ENCODE data around the gene IFNL1.

The IFNL1 gene

GRCh38 chr19:39284032-39284431 lies 12.2 kb upstream of the IFNL1 start:
- H3K27me3 ChIP-seq (replicated peaks; ENCODE audit: control insufficient read depth, insufficient read depth, low read length): no peaks in the 10 kb centered on the region
- DNase-seq (ENCODE audit: extremely low read depth, insufficient read length): no peak
- no peaks in the 10 kb centered on the region for H3K36me3 ChIP-seq (ENCODE audit: control insufficient read depth, insufficient read depth, low read length)
- TF ChIP-seq CTCF (IDR thresholded peaks at IDR 0.05; ENCODE audit: insufficient read depth, low read length, poor library complexity, severe bottlenecking): no peak
- H3K4me3 ChIP-seq (replicated peaks; ENCODE audit: low read depth, low read length): no peak overlapping the region

GRCh38 chr19:39293394-39293793 lies 2.8 kb upstream of the IFNL1 start:
- TF ChIP-seq CTCF (IDR thresholded peaks at IDR 0.05; ENCODE audit: insufficient read depth, low read length, poor library complexity, severe bottlenecking): no peak
- DNase-seq (ENCODE audit: extremely low read depth, insufficient read length): no peak
- H3K27me3 ChIP-seq (replicated peaks; ENCODE audit: control insufficient read depth, insufficient read depth, low read length): no peaks in the 10 kb centered on the region
- H3K36me3 ChIP-seq (ENCODE audit: control insufficient read depth, insufficient read depth, low read length): no peaks in the 10 kb centered on the region
- H3K4me3 ChIP-seq (replicated peaks; ENCODE audit: low read depth, low read length): no peak overlapping the region

- Histone ChIP-seq H3K36me3 (ENCODE audit: control insufficient read depth, insufficient read depth, low read length) (no peaks in the 10 kb centered on the region), H3K4me3 (replicated peaks; ENCODE audit: low read depth, low read length) (no peak overlapping the region), H3K27me3 (replicated peaks; ENCODE audit: control insufficient read depth, insufficient read depth, low read length) (no peaks in the 10 kb centered on the region)
- DNase-seq (ENCODE audit: extremely low read depth, insufficient read length): no peak
- no peak for TF ChIP-seq CTCF (IDR thresholded peaks at IDR 0.05; ENCODE audit: insufficient read depth, low read length, poor library complexity, severe bottlenecking)
These were observed 699 bp downstream of the IFNL1 start for GRCh38 chr19:39296906-39297305.

- no peak for TF ChIP-seq CTCF (IDR thresholded peaks at IDR 0.05; ENCODE audit: insufficient read depth, low read length, poor library complexity, severe bottlenecking)
- no peaks in the 10 kb centered on the region for H3K36me3 ChIP-seq (ENCODE audit: control insufficient read depth, insufficient read depth, low read length)
- DNase-seq (ENCODE audit: extremely low read depth, insufficient read length): no peak
These were observed 1.9 kb downstream of the IFNL1 start for GRCh38 chr19:39297931-39298634.

GRCh38 chr19:39299404-39299803 lies 3.2 kb downstream of the IFNL1 start:
- Histone ChIP-seq H3K36me3 (ENCODE audit: control insufficient read depth, insufficient read depth, low read length) (no peaks in the 10 kb centered on the region), H3K4me3 (replicated peaks; ENCODE audit: low read depth, low read length) (no peak overlapping the region), H3K27me3 (replicated peaks; ENCODE audit: control insufficient read depth, insufficient read depth, low read length) (no peaks in the 10 kb centered on the region)
- DNase-seq (ENCODE audit: extremely low read depth, insufficient read length): no peak
- TF ChIP-seq CTCF (IDR thresholded peaks at IDR 0.05; ENCODE audit: insufficient read depth, low read length, poor library complexity, severe bottlenecking): no peak

More at GRCh38 chr19:39297931-39298634, 1.9 kb downstream of the IFNL1 start:
- H3K27me3 ChIP-seq (replicated peaks; ENCODE audit: control insufficient read depth, insufficient read depth, low read length): no peaks in the 10 kb centered on the region
- H3K4me3 ChIP-seq (replicated peaks; ENCODE audit: low read depth, low read length): no peak overlapping the region

- Histone ChIP-seq H3K27me3 (replicated peaks; ENCODE audit: control insufficient read depth, insufficient read depth, low read length) (no peaks in the 10 kb centered on the region), H3K36me3 (ENCODE audit: control insufficient read depth, insufficient read depth, low read length) (no peaks in the 10 kb centered on the region), H3K4me3 (replicated peaks; ENCODE audit: low read depth, low read length) (no peak overlapping the region)
- no peak for DNase-seq (ENCODE audit: extremely low read depth, insufficient read length)
- TF ChIP-seq CTCF (IDR thresholded peaks at IDR 0.05; ENCODE audit: insufficient read depth, low read length, poor library complexity, severe bottlenecking): no peak
These were observed 3.6 kb downstream of the IFNL1 start for GRCh38 chr19:39299832-39300231.
